H1 (cell line): ENCODE results near the gene MANSC1. TPM values are rescaled to one million over a fixed set of nuclear protein-coding genes. Genes with fewer than 3 reads are reported as not detected.

Experiments used
- CTCF ChIA-PET: fragments of 300-600 bp; sonication (Branson Sonifier 250); formaldehyde crosslinking; loops from one replicate; lab custom pipeline; 2021; ENCODE audit not compliant: partially characterized antibody; lab: Charles Lee
- POLR2A ChIA-PET: fragments of 300-600 bp; sonication (Branson Sonifier 250); formaldehyde crosslinking; loops from one replicate; lab custom pipeline; 2021; ENCODE audit warnings: inconsistent platforms; ENCODE audit not compliant: partially characterized antibody; lab: Charles Lee
- DNase-seq, 2 experiments: peaks; one replicate each; pipeline versions ENCODE4 v3.0.0 to v3.0.0-alpha.2; 2010 to 2022; ENCODE audit warnings: low spot score in 2 of 2, low read depth in 1 of 2, mixed read lengths in 1 of 2
- FAIRE-seq: peaks from 2 replicates; lab custom pipeline; 2011; peaks lifted over from hg19 to GRCh38; lab: Jason Lieb, UNC
- H2AFZ ChIP-seq: 2 replicates; pipeline ENCODE4 v1.8.1; 2012; ENCODE audit warnings: low read length, inconsistent platforms
- H2AK5ac ChIP-seq: 2 replicates; pipeline ENCODE4 v1.6.1; 2013; ENCODE audit warnings: low read depth, low read length
- H2BK120ac ChIP-seq: replicated peaks from 2 replicates; pipeline ENCODE3; 2013; ENCODE audit warnings: low read depth, low read length, inconsistent platforms
- H2BK12ac ChIP-seq: 2 replicates; pipeline ENCODE4 v1.6.1; 2013; ENCODE audit warnings: low read depth, low read length
- H2BK15ac ChIP-seq: 2 replicates; pipeline ENCODE4 v1.6.1; 2013; ENCODE audit warnings: low read length
- H2BK20ac ChIP-seq: 2 replicates; pipeline ENCODE4 v1.6.1; 2013; ENCODE audit warnings: low read length
- H2BK5ac ChIP-seq: 2 replicates; pipeline ENCODE4 v1.6.1; 2013; ENCODE audit warnings: low read depth, low read length
- H3K14ac ChIP-seq: 2 replicates; pipeline ENCODE4 v1.6.1; 2013; ENCODE audit warnings: inconsistent platforms; ENCODE audit not compliant: insufficient read length
- H3K18ac ChIP-seq: 2 replicates; pipeline ENCODE4 v1.6.1; 2013; ENCODE audit warnings: low read length; ENCODE audit errors: extremely low read depth
- H3K23ac ChIP-seq: 2 replicates; pipeline ENCODE4 v1.6.1; 2013; ENCODE audit warnings: inconsistent platforms; ENCODE audit not compliant: insufficient read length
- H3K23me2 ChIP-seq: 2 replicates; pipeline ENCODE4 v1.6.1; 2013; ENCODE audit warnings: low read depth, low read length
- H3K27ac ChIP-seq: 2 replicates; pipeline ENCODE4 v1.6.1; 2011; ENCODE audit warnings: low read depth, low read length, inconsistent platforms
- H3K27me3 ChIP-seq, 4 experiments: replicated peaks in 1 of 4; 1 replicate in 1 of 4; 2 replicates in 3 of 4; pipeline versions ENCODE4 v1.6.1 to v1.8.1; 2011 to 2013; ENCODE audit warnings: low read length in 3 of 4, mild to moderate bottlenecking in 3 of 4, inconsistent platforms in 2 of 4, mixed read lengths in 2 of 4, moderate library complexity in 1 of 4; ENCODE audit not compliant: control insufficient read depth in 3 of 4, insufficient read depth in 3 of 4; ENCODE audit errors: extremely low read depth in 1 of 4
- H3K36me3 ChIP-seq, 4 experiments: 2 replicates each; pipeline versions ENCODE4 v1.6.1 to v1.8.1; 2011 to 2013; ENCODE audit warnings: mild to moderate bottlenecking in 4 of 4, low read length in 3 of 4, moderate library complexity in 2 of 4, control low read depth in 1 of 4, inconsistent platforms in 1 of 4; ENCODE audit not compliant: insufficient read depth in 4 of 4, control insufficient read depth in 2 of 4
- H3K4ac ChIP-seq: replicated peaks from 2 replicates; pipeline ENCODE3; 2013; ENCODE audit warnings: low read length, low read depth, mixed read lengths, inconsistent platforms; ENCODE audit not compliant: insufficient read length
- H3K4me1 ChIP-seq, 4 experiments: replicated peaks in 1 of 4; 1 replicate in 1 of 4; 2 replicates in 3 of 4; pipeline versions ENCODE4 v1.6.1 to v1.8.1; 2011 to 2013; ENCODE audit warnings: low read length in 3 of 4, inconsistent platforms in 2 of 4, mixed read lengths in 1 of 4; ENCODE audit not compliant: insufficient read depth in 4 of 4, control insufficient read depth in 3 of 4
- H3K4me2 ChIP-seq, 2 experiments: 2 replicates each; pipeline versions ENCODE4 v1.6.1 to v1.8.1; 2011 to 2013; ENCODE audit warnings: low read depth in 2 of 2, low read length in 2 of 2, control low read depth in 1 of 2, inconsistent platforms in 1 of 2, mild to moderate bottlenecking in 1 of 2; ENCODE audit not compliant: insufficient read depth in 1 of 2
- H3K4me3 ChIP-seq, 4 experiments: fragments of 200-600, 300-600 bp in 1 of 4; sonication (generic), shearing (Covaris generic), sonication (Bioruptor Twin) in 1 of 4; 2 replicates each; pipeline versions ENCODE4 v1.5.1 to v1.8.1; 2011 to 2016; ENCODE audit warnings: low read length in 4 of 4, low read depth in 3 of 4, control low read depth in 2 of 4, inconsistent platforms in 2 of 4, mild to moderate bottlenecking in 2 of 4, mixed read lengths in 1 of 4, moderate library complexity in 1 of 4; ENCODE audit not compliant: insufficient read depth in 2 of 4; ENCODE audit errors: extremely low read depth in 1 of 4
- H3K56ac ChIP-seq: replicated peaks from 2 replicates; pipeline ENCODE3; 2013; ENCODE audit warnings: low read depth, mild to moderate bottlenecking, mixed read lengths, low read length, inconsistent platforms; ENCODE audit not compliant: insufficient read length
- H3K79me1 ChIP-seq: 2 replicates; pipeline ENCODE4 v1.6.1; 2013; ENCODE audit warnings: low read depth, low read length, control low read depth
- H3K79me2 ChIP-seq, 2 experiments: 2 replicates each; pipeline versions ENCODE4 v1.6.1 to v1.8.1; 2012 to 2013; ENCODE audit warnings: low read length in 2 of 2, mild to moderate bottlenecking in 2 of 2, inconsistent platforms in 1 of 2; ENCODE audit not compliant: insufficient read depth in 2 of 2, control insufficient read depth in 1 of 2
- H3K9ac ChIP-seq, 4 experiments: replicated peaks in 1 of 4; 1 replicate in 1 of 4; 2 replicates in 3 of 4; pipeline versions ENCODE4 v1.6.1 to v1.8.1; 2011 to 2013; ENCODE audit warnings: low read depth in 3 of 4, low read length in 3 of 4, control low read depth in 2 of 4, mild to moderate bottlenecking in 2 of 4, moderate library complexity in 2 of 4, inconsistent platforms in 1 of 4; ENCODE audit errors: extremely low read depth in 1 of 4
- H3K9me3 ChIP-seq, 2 experiments: 2 replicates each; pipeline versions ENCODE4 v1.6.1 to v1.8.1; 2012 to 2013; ENCODE audit warnings: mild to moderate bottlenecking in 2 of 2, moderate library complexity in 2 of 2, control low read depth in 1 of 2, inconsistent platforms in 1 of 2, low read depth in 1 of 2, low read length in 1 of 2, mixed read lengths in 1 of 2; ENCODE audit not compliant: insufficient read depth in 2 of 2
- H4K20me1 ChIP-seq, 2 experiments: replicated peaks in 1 of 2; 2 replicates each; pipeline versions ENCODE3 to v1.8.1; 2011 to 2013; ENCODE audit warnings: inconsistent platforms in 2 of 2, low read length in 2 of 2, mild to moderate bottlenecking in 1 of 2; ENCODE audit not compliant: insufficient read depth in 2 of 2, control insufficient read depth in 1 of 2
- H4K5ac ChIP-seq: 2 replicates; pipeline ENCODE4 v1.6.1; 2013; ENCODE audit warnings: low read length, low read depth, mixed read lengths, inconsistent platforms; ENCODE audit not compliant: insufficient read length
- H4K8ac ChIP-seq: 2 replicates; pipeline ENCODE4 v1.8.0; 2013; ENCODE audit warnings: mild to moderate bottlenecking, moderate library complexity, low read length, inconsistent platforms; ENCODE audit not compliant: insufficient read depth; ENCODE audit errors: extremely low read depth
- H4K91ac ChIP-seq: replicated peaks from 2 replicates; pipeline ENCODE3; 2013; ENCODE audit warnings: low read length, mixed read lengths, inconsistent platforms; ENCODE audit not compliant: insufficient read length
- ASH2L ChIP-seq: fragments of 200-600, 300-600 bp; sonication (generic); IDR thresholded peaks from one replicate; pipeline ENCODE4 v1.7.1; 2017; ENCODE audit warnings: low read length
- CTBP2 ChIP-seq: IDR thresholded peaks from 2 replicates; pipeline ENCODE4 v1.7.0; 2011; ENCODE audit warnings: borderline replicate concordance, mild to moderate bottlenecking, moderate library complexity, mixed read lengths, low read length; ENCODE audit not compliant: insufficient read depth, insufficient read length
- FOSL1 ChIP-seq: IDR thresholded peaks from 2 replicates; pipeline ENCODE4 v1.6.1; 2011; ENCODE audit warnings: mild to moderate bottlenecking, low read depth, low read length, moderate library complexity; ENCODE audit not compliant: insufficient read depth
- JUN ChIP-seq: IDR thresholded peaks from 2 replicates; pipeline ENCODE4 v1.6.1; 2011; ENCODE audit warnings: low read depth, mild to moderate bottlenecking, improper control_type of control experiment, low read length
- NRF1 ChIP-seq: IDR thresholded peaks from 2 replicates; pipeline ENCODE4 v1.6.1; 2011; ENCODE audit warnings: mild to moderate bottlenecking, low read depth, low read length, improper control_type of control experiment
- SP1 ChIP-seq: IDR thresholded peaks from 2 replicates; pipeline ENCODE4 v1.6.1; 2011; ENCODE audit warnings: low read depth, low read length
- TAF1 ChIP-seq: IDR thresholded peaks from 2 replicates; pipeline ENCODE4 v1.6.1; 2011; ENCODE audit warnings: mild to moderate bottlenecking, low read depth, low read length
- TAF7 ChIP-seq: optimal IDR thresholded peaks from 2 replicates; pipeline ENCODE3; 2011; ENCODE audit warnings: low read depth, mild to moderate bottlenecking, inconsistent platforms, low read length, moderate library complexity, borderline replicate concordance
- TEAD4 ChIP-seq: IDR thresholded peaks from 2 replicates; pipeline ENCODE4 v1.6.1; 2012; ENCODE audit warnings: low read depth, low read length, inconsistent platforms, mixed read lengths
- USF2 ChIP-seq: IDR thresholded peaks from 2 replicates; pipeline ENCODE4 v1.6.1; 2011; ENCODE audit warnings: low read length, improper control_type of control experiment
- WGBS, 2 experiments: shearing (Covaris generic) in 1 of 2; methylation state at CpG; one replicate each; pipeline versions ENCODE4 v1.1.6 to v1.1.7; 2013 to 2015; ENCODE audit warnings: low lambda C conversion rate in 2 of 2, mixed read lengths in 2 of 2, inconsistent platforms in 1 of 2, low coverage in 1 of 2, missing lambda C conversion rate in 1 of 2; ENCODE audit not compliant: insufficient replicate concordance in 2 of 2, insufficient coverage in 1 of 2, insufficient read length in 1 of 2; ENCODE audit errors: extremely low coverage in 1 of 2, missing lambda C conversion rate in 1 of 2; 5-methylcytosine and 5-hydroxymethylcytosine counted together
- polyA plus RNA-seq, 7 experiments: library from polyadenylated mRNA; depleted of rRNA in 3 of 7; stranded (reverse) in 5 of 7; unstranded in 2 of 7; fragments of >200 nt in 5 of 7; fragments of 200-250 nt in 2 of 7; gene quantifications; 1 replicate in 5 of 7; 2 replicates in 1 of 7; 4 replicates in 1 of 7; pipeline versions ENCODE4 v1.2.1 to v1.2.3, GENCODE V29; 2011 to 2013; ENCODE audit warnings: missing spikeins in 2 of 7, mixed read lengths in 2 of 7
- total RNA-seq: library from RNA; stranded (reverse); fragmentation: NEBNext Ultra II Directional; extraction: Animal tissue kit (Norgen Biotek cat#: 25700); gene quantifications from 2 replicates; pipeline ENCODE4 v1.2.1, GENCODE V29; 2021

The MANSC1 gene
- total and polyA plus RNA-seq, 2 of the 8 experiments (the other 6 are each of a cell fraction or from before 2014, with no cell fraction given): 2.0 to 8.9 TPM

GRCh38 chr12:12294215-12295005 lies 55.6 kb downstream of the MANSC1 start:
- Histone ChIP-seq H3K4me2 (peak overlapping the region; percentile 19 to 24; a peak in 3 of 4 replicates), H4K91ac (peak overlapping the region; percentile 72), H4K5ac (peak overlapping the region; percentile 19), H2BK12ac (no peak overlapping the region), H3K27ac (peak overlapping the region; percentile 38; the same call in 1 of the 2 replicates), H3K36me3 (no peaks in the 10 kb centered on the region), H4K20me1 (no peaks in the 10 kb centered on the region), H3K4ac (no peak overlapping the region), H3K23me2 (no peaks in the 10 kb centered on the region), H2BK15ac (no peak overlapping the region), H3K4me1 (peaks cover 0 to 9% (median 5%) of the 10 kb centered on the region in 4 experiments; a peak in 6 of 7 replicates), H4K8ac (no peak overlapping the region), H3K4me3 (no peak overlapping the region), H3K23ac (no peak overlapping the region), H3K9ac (no peak overlapping the region), H3K79me2 (no peaks in the 10 kb centered on the region), H3K27me3 (no peaks in the 10 kb centered on the region), H2BK20ac (no peak overlapping the region; the same call in 1 of the 2 replicates), H3K56ac (no peak overlapping the region), H3K18ac (peak overlapping the region; percentile 83; the same call in 1 of the 2 replicates), H2BK5ac (peak overlapping the region; percentile 39; the same call in 1 of the 2 replicates), H3K14ac (no peak overlapping the region), H2AFZ (no peak overlapping the region), H2AK5ac (no peak overlapping the region), H2BK120ac (no peak overlapping the region), H3K9me3 (no peaks in the 10 kb centered on the region), H3K79me1 (no peaks in the 10 kb centered on the region)
- FAIRE-seq (peak; percentile 78), DNase-seq (no peak)
- ChIA-PET POLR2A (interaction anchor here (0.9 to 1.0 kb wide), 3 partner anchors 12 to 28 kb away, joined by 3 to 4 read pairs (median 3); partner anchors contain the start of gene LRP6), CTCF (interaction anchor here (0.6 to 0.9 kb wide), 2 partner anchors 26 to 33 kb away, joined by 3 read pairs; no protein-coding TSS in a partner anchor)
- WGBS, 2 experiments: 59% methylated on average over 5 of the region's 5 CpGs; no CpG with 5 or more reads in 1 of the 2 experiments
- TF ChIP-seq TEAD4: peak; percentile 92
- 0 out of 2 replicates have a peak, but pooled peaks have one; percentile 23 for TF ChIP-seq TAF1
- TF ChIP-seq CTBP2: peak; percentile 82
- no peak for TF ChIP-seq NRF1
- 0 out of 2 replicates have a peak, but pooled peaks have one; percentile 15 for TF ChIP-seq SP1
- peak; percentile 61 for TF ChIP-seq USF2
- no peak for TF ChIP-seq FOSL1
- peak; percentile 14 for TF ChIP-seq TAF7
- TF ChIP-seq JUN: no peak
- TF ChIP-seq ASH2L: no peak
